Breast epithelium (tissue), 4 donors: Measurements from ENCODE around the gene CPM. TPM values are rescaled to one million over a fixed set of nuclear protein-coding genes. Genes with fewer than 3 reads are reported as not detected.

Experiments used
- DNase-seq, 2 donors: peaks; one replicate each; pipeline ENCODE4 v3.0.0-alpha.2; 2019; ENCODE audit warnings: low spot score in 2 of 2
- H3K27ac ChIP-seq, 2 donors: fragments of 200-600 bp; sonication (generic) in 1 of 2; one replicate each; pipeline ENCODE4 v1.5.1; 2016 to 2019; ENCODE audit warnings: mild to moderate bottlenecking in 1 of 2
- H3K27me3 ChIP-seq, 2 donors: fragments of 200-600 bp; sonication (generic) in 1 of 2; one replicate each; pipeline versions ENCODE4 v1.5.1 to v1.6.0; 2017 to 2019; ENCODE audit warnings: control low read depth in 1 of 2, mild to moderate bottlenecking in 1 of 2
- H3K36me3 ChIP-seq: fragments of 200-600 bp; one replicate; pipeline ENCODE4 v1.5.1; 2019
- H3K4me1 ChIP-seq, 2 donors: fragments of 200-600 bp; sonication (generic); one replicate each; pipeline ENCODE4 v1.5.1; 2016 to 2019; ENCODE audit warnings: control low read depth in 1 of 2
- H3K4me3 ChIP-seq, 3 donors: fragments of 200-600 bp; sonication (generic); 1 replicate in 2 of 3; 2 replicates in 1 of 3; pipeline ENCODE4 v1.5.1; 2016 to 2019; ENCODE audit warnings: mild to moderate bottlenecking in 3 of 3, moderate library complexity in 2 of 3
- H3K9me3 ChIP-seq, 2 donors: fragments of 200-600 bp; sonication (generic) in 1 of 2; one replicate each; pipeline ENCODE4 v1.5.1; 2016 to 2019; ENCODE audit warnings: control low read depth in 1 of 2
- POLR2A ChIP-seq: fragments of 450-650 bp; IDR thresholded peaks from one replicate; pipeline ENCODE4 v1.6.1; 2016; ENCODE audit warnings: antibody characterized with exemption, mild to moderate bottlenecking, moderate library complexity
- POLR2AphosphoS5 ChIP-seq, 3 donors: sonication (generic); formaldehyde crosslinking; IDR thresholded peaks; one replicate each; pipeline ENCODE4 v1.6.1; 2017; ENCODE audit warnings: antibody characterized with exemption in 3 of 3
- intact Hi-C: fragments of 100-400 bp; cut with DNase I; formaldehyde crosslinking; loops from one replicate; pipeline ENCODE4 v1.15.1; 2023; ENCODE audit warnings: low total_unique reads
- total RNA-seq, 3 donors: library from RNA; depleted of rRNA; stranded (reverse); fragments of >200 nt; gene quantifications; one replicate each; pipeline ENCODE4 v1.1.0, GENCODE V29; 2016
- TF ChIP-seq, protein P1 (sequence below), 3 donors: fragments of 450-650 bp; IDR thresholded peaks; one replicate each; pipeline ENCODE4 v1.5.1; 2016 to 2017; ENCODE audit warnings: antibody characterized with exemption in 3 of 3, mild to moderate bottlenecking in 3 of 3, moderate library complexity in 3 of 3

The CPM gene
- total RNA-seq, 3 donors from 2014 or later = 63.4 to 1,281 (median 78.3) TPM

GRCh38 chr12:68884251-68884650, 48.7 kb downstream of the CPM start:
- no peak overlapping the region for H3K4me3 ChIP-seq
- no peak overlapping the region for H3K27ac ChIP-seq
- DNase-seq = no peak
- no peaks in the 10 kb centered on the region for H3K27me3 ChIP-seq
- H3K4me1 ChIP-seq = no peaks in the 10 kb centered on the region
- TF ChIP-seq POLR2A (no peak), POLR2AphosphoS5 (IDR thresholded peaks at IDR 0.05) (no peak)
- TF ChIP-seq, protein P1, sequence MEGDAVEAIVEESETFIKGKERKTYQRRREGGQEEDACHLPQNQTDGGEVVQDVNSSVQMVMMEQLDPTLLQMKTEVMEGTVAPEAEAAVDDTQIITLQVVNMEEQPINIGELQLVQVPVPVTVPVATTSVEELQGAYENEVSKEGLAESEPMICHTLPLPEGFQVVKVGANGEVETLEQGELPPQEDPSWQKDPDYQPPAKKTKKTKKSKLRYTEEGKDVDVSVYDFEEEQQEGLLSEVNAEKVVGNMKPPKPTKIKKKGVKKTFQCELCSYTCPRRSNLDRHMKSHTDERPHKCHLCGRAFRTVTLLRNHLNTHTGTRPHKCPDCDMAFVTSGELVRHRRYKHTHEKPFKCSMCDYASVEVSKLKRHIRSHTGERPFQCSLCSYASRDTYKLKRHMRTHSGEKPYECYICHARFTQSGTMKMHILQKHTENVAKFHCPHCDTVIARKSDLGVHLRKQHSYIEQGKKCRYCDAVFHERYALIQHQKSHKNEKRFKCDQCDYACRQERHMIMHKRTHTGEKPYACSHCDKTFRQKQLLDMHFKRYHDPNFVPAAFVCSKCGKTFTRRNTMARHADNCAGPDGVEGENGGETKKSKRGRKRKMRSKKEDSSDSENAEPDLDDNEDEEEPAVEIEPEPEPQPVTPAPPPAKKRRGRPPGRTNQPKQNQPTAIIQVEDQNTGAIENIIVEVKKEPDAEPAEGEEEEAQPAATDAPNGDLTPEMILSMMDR (IDR thresholded peaks at IDR 0.05) = no peak
- no peaks in the 10 kb centered on the region for H3K9me3 ChIP-seq
- intact Hi-C loops = no loop called here
- H3K36me3 ChIP-seq = no peaks in the 10 kb centered on the region

- intact Hi-C loops = no loop called here
- no peak for TF ChIP-seq POLR2AphosphoS5 (IDR thresholded peaks at IDR 0.05)
- TF ChIP-seq POLR2A = no peak
- TF ChIP-seq, protein P1 (IDR thresholded peaks at IDR 0.05) = no peak
- H3K27ac ChIP-seq = no peak overlapping the region
Measured at GRCh38 chr12:68883151-68883550, 49.8 kb downstream of the CPM start.

GRCh38 chr12:68882251-68882964, 50.6 kb downstream of the CPM start:
- H3K27me3 ChIP-seq = no peaks in the 10 kb centered on the region
- H3K4me1 ChIP-seq = no peaks in the 10 kb centered on the region
- intact Hi-C loops = no loop called here
- H3K36me3 ChIP-seq = no peaks in the 10 kb centered on the region
- no peak overlapping the region for H3K4me3 ChIP-seq
- H3K9me3 ChIP-seq = no peaks in the 10 kb centered on the region
- H3K27ac ChIP-seq = no peak overlapping the region
- DNase-seq = no peak
- TF ChIP-seq, protein P1 (IDR thresholded peaks at IDR 0.05) = no peak

More at GRCh38 chr12:68883151-68883550, 49.8 kb downstream of the CPM start:
- Histone ChIP-seq H3K9me3 (no peaks in the 10 kb centered on the region), H3K27me3 (no peaks in the 10 kb centered on the region), H3K36me3 (no peaks in the 10 kb centered on the region), H3K4me3 (no peak overlapping the region), H3K4me1 (no peaks in the 10 kb centered on the region)
- no peak for DNase-seq

DNA sequence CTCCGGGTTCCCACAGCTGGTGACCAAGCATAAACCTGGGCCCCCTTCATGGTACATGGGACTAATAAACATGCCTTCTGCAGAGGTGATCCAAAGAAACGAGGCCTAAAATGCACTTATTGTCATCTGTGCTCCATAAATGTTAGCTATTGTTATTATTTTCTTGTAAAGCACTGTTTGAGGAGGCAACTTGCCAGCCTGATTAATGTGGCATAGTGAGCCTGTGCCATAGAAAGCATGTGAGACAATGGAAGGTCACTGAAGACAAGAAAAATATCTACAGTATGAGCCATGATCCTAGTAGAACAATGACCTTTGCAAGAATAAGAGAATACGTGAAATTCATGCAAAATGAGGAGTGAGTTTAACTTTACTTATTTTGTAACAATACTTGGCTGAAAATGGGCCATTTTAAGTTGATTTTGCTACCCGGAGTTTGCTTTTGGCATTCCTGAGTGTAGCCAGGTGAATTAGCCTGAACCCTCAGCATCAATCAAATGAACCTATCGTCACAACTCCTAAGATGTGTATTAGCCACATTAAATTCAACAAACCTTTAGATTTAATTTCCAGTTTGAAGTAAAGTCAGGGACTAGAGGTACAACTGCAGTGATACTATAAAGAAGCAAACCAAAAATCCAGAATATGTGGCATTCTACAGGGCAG, 52.2 kb downstream of the CPM start:
- H3K27ac ChIP-seq = no peak overlapping the region
- H3K27me3 ChIP-seq = no peaks in the 10 kb centered on the region
- no peaks in the 10 kb centered on the region for H3K4me1 ChIP-seq
- no peak overlapping the region for H3K4me3 ChIP-seq
- intact Hi-C loops = loop anchor here (2.0 kb wide), 1 partner anchor 64 kb away; no protein-coding TSS in a partner anchor
- H3K9me3 ChIP-seq = no peaks in the 10 kb centered on the region
- no peaks in the 10 kb centered on the region for H3K36me3 ChIP-seq
- TF ChIP-seq POLR2AphosphoS5 (IDR thresholded peaks at IDR 0.05) (no peak), POLR2A (no peak)
- TF ChIP-seq, protein P1 (IDR thresholded peaks at IDR 0.05) = no peak
- DNase-seq = no peak

GRCh38 chr12:68878846-68879245, 54.1 kb downstream of the CPM start:
- TF ChIP-seq POLR2A (no peak), POLR2AphosphoS5 (IDR thresholded peaks at IDR 0.05) (no peak)
- TF ChIP-seq, protein P1 (IDR thresholded peaks at IDR 0.05) = no peak
- H3K9me3 ChIP-seq = no peaks in the 10 kb centered on the region
- H3K27ac ChIP-seq = no peak overlapping the region
- H3K27me3 ChIP-seq = no peaks in the 10 kb centered on the region
- no peak overlapping the region for H3K4me3 ChIP-seq
- no peaks in the 10 kb centered on the region for H3K36me3 ChIP-seq
- intact Hi-C loops = no loop called here
- no peak for DNase-seq
- H3K4me1 ChIP-seq = no peaks in the 10 kb centered on the region
